ENCODE data around the gene ANXA2R. TPM values are rescaled to one million over a fixed set of nuclear protein-coding genes. Genes with fewer than 3 reads are reported as not detected.

Gene ANXA2R
- total and polyA plus RNA-seq, 9 of the 15 experiments (the other 6 are each of a cell fraction or from before 2014, with no cell fraction given), result 2.1 to 4.8 (median 3.4) TPM

DNA sequence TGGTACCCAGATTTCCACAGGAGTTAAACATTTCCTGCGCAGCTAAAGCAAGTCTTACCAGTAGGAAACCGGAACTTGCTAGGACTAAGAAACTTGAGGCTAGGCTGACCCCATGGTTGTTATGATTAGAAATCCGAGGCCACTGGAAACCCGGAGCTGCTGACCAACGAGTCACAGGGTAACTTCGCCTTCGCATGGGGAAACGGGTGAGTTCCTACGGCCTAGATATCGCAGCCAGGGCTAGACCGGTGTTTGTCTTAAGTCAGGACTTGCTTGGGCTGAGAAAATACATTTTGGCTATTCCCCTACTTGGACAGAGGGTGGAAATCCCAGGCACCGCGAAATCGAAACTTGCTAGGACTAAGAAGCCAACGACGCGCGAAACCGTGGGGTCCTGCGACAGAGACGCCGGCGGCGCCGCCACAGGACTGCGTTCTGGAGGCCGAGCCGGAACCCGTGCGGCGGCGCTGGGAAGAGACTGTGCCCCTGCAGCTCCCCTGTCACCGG lies 1.6 kb upstream of the ANXA2R start (continued):
- TF ChIP-seq, protein P1, sequence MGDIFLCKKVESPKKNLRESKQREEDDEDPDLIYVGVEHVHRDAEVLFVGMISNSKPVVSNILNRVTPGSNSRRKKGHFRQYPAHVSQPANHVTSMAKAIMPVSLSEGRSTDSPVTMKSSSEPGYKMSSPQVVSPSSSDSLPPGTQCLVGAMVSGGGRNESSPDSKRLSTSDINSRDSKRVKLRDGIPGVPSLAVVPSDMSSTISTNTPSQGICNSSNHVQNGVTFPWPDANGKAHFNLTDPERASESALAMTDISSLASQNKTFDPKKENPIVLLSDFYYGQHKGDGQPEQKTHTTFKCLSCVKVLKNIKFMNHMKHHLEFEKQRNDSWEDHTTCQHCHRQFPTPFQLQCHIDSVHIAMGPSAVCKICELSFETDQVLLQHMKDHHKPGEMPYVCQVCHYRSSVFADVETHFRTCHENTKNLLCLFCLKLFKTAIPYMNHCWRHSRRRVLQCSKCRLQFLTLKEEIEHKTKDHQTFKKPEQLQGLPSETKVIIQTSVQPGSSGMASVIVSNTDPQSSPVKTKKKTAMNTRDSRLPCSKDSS (IDR thresholded peaks at IDR 0.05; ENCODE audit: low read depth, partially characterized antibody), result peak; percentile 9
- TF ChIP-seq KLF10 (CRISPR knock-in tag; IDR thresholded peaks at IDR 0.05) (no peak), CAMTA2 (CRISPR knock-in tag; conservative IDR thresholded peaks at IDR 0.05) (0 out of 2 replicates have a peak, but pooled peaks have one; percentile 58), MED1 (CRISPR knock-in tag; IDR thresholded peaks at IDR 0.05; ENCODE audit: borderline replicate concordance) (no peak; the same call in 1 of the 2 replicates), RAD21 (CRISPR knock-in tag; conservative IDR thresholded peaks at IDR 0.05 in 1 of 2, IDR thresholded peaks at IDR 0.05 in 1 of 2) (peak in 1 of 2 experiments; percentile 5; a peak in 1 of 4 replicates), MCM7 (IDR thresholded peaks at IDR 0.05) (no peak), BMI1 (IDR thresholded peaks at IDR 0.05; ENCODE audit: low read length) (no peak), HNRNPUL1 (IDR thresholded peaks at IDR 0.05; ENCODE audit: low read length) (no peak), PML (IDR thresholded peaks at IDR 0.05; ENCODE audit: low read length) (0 out of 2 replicates have a peak, but pooled peaks have one; percentile 49), E2F3 (CRISPR knock-in tag; IDR thresholded peaks at IDR 0.05) (0 out of 2 replicates have a peak, but pooled peaks have one; percentile 29), SRF (CRISPR knock-in tag; IDR thresholded peaks at IDR 0.05) (0 out of 4 replicates have a peak, but pooled peaks of 1 of the 2 experiments have one; percentile 15), ETV6 (IDR thresholded peaks at IDR 0.05; ENCODE audit: borderline replicate concordance in 1 of 2, low read depth in 2 of 2, low read length in 1 of 2) (peak in 1 of 2 experiments; percentile 82; a peak in 3 of 4 replicates), ETV6 (CRISPR knock-in tag; IDR thresholded peaks at IDR 0.05; ENCODE audit: borderline replicate concordance) (no peak), PHF8 (IDR thresholded peaks at IDR 0.05; ENCODE audit: borderline replicate concordance, low read length) (peak; percentile 51; the same call in 1 of the 2 replicates), MTA3 (IDR thresholded peaks at IDR 0.05; ENCODE audit: borderline replicate concordance) (0 out of 2 replicates have a peak, but pooled peaks have one; percentile 16), NFIC (IDR thresholded peaks at IDR 0.05) (0 out of 2 replicates have a peak, but pooled peaks have one; percentile 2), ARHGAP35 (IDR thresholded peaks at IDR 0.05; ENCODE audit: partially characterized antibody) (no peak), POLR2A (conservative IDR thresholded peaks at IDR 0.05) (peak; percentile 64), NRF1 (conservative IDR thresholded peaks at IDR 0.05 in 1 of 2, IDR thresholded peaks at IDR 0.05 in 1 of 2) (peak; percentile 68 to 70), TAF9B (IDR thresholded peaks at IDR 0.05; ENCODE audit: partially characterized antibody) (no peak)
- TF ChIP-seq, protein P2, sequence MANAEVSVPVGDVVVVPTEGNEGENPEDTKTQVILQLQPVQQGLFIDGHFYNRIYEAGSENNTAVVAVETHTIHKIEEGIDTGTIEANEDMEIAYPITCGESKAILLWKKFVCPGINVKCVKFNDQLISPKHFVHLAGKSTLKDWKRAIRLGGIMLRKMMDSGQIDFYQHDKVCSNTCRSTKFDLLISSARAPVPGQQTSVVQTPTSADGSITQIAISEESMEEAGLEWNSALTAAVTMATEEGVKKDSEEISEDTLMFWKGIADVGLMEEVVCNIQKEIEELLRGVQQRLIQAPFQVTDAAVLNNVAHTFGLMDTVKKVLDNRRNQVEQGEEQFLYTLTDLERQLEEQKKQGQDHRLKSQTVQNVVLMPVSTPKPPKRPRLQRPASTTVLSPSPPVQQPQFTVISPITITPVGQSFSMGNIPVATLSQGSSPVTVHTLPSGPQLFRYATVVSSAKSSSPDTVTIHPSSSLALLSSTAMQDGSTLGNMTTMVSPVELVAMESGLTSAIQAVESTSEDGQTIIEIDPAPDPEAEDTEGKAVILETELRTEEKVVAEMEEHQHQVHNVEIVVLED (CRISPR knock-in tag; IDR thresholded peaks at IDR 0.05), result 0 out of 2 replicates have a peak, but pooled peaks have one; percentile 19
- TF ChIP-seq, protein P3, sequence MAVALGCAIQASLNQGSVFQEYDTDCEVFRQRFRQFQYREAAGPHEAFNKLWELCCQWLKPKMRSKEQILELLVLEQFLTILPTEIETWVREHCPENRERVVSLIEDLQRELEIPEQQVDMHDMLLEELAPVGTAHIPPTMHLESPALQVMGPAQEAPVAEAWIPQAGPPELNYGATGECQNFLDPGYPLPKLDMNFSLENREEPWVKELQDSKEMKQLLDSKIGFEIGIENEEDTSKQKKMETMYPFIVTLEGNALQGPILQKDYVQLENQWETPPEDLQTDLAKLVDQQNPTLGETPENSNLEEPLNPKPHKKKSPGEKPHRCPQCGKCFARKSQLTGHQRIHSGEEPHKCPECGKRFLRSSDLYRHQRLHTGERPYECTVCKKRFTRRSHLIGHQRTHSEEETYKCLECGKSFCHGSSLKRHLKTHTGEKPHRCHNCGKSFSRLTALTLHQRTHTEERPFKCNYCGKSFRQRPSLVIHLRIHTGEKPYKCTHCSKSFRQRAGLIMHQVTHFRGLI (CRISPR knock-in tag; IDR thresholded peaks at IDR 0.05), result 0 out of 2 replicates have a peak, but pooled peaks have one; percentile 26
- TF ChIP-seq, protein P4, sequence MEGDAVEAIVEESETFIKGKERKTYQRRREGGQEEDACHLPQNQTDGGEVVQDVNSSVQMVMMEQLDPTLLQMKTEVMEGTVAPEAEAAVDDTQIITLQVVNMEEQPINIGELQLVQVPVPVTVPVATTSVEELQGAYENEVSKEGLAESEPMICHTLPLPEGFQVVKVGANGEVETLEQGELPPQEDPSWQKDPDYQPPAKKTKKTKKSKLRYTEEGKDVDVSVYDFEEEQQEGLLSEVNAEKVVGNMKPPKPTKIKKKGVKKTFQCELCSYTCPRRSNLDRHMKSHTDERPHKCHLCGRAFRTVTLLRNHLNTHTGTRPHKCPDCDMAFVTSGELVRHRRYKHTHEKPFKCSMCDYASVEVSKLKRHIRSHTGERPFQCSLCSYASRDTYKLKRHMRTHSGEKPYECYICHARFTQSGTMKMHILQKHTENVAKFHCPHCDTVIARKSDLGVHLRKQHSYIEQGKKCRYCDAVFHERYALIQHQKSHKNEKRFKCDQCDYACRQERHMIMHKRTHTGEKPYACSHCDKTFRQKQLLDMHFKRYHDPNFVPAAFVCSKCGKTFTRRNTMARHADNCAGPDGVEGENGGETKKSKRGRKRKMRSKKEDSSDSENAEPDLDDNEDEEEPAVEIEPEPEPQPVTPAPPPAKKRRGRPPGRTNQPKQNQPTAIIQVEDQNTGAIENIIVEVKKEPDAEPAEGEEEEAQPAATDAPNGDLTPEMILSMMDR (IDR thresholded peaks at IDR 0.05 in 2 of 3, conservative IDR thresholded peaks at IDR 0.05 in 1 of 3; ENCODE audit: insufficient read depth in 2 of 3, low read depth in 1 of 3, low read length in 3 of 3), result peak in 2 of 3 experiments; percentile 10 to 23; a peak in 1 of 6 replicates

All from K562 (cell line).